Measurements from ENCODE around the gene HNRNPCL4. TPM values are rescaled to one million over a fixed set of nuclear protein-coding genes. Genes with fewer than 3 reads are reported as not detected.
"Not testable (repeated sequence)": the region's sequence is repeated elsewhere in the genome, so short reads cannot be mapped to it uniquely, and the experiment has no call there.

HNRNPCL4 gene
- not detected for polyA plus RNA-seq (2013)

- WGBS (ENCODE audit: insufficient coverage), result no CpG with 5 or more reads among the region's 8 CpGs
- DNase-seq, POLR2A ChIA-PET: not testable (repeated sequence)
Observed at GRCh38 chr1:13165531-13165930, at the start of gene HNRNPCL4. HNRNPCL4 (minus strand) TSS chr1:13165631; CDS start chr1:13165467, 164 bp downstream.

GRCh38 chr1:13208712-13209111 is 43.3 kb upstream of the HNRNPCL4 start:
- CTCF ChIA-PET; H3K9me3 ChIP-seq (ENCODE audit: control extremely low read depth in 1 of 5, control insufficient read depth in 4 of 5, insufficient read depth in 2 of 5, low read depth in 1 of 5, low read length in 4 of 5); H3K27me3 ChIP-seq (replicated peaks in 2 of 5; ENCODE audit: control insufficient read depth in 4 of 5, insufficient read depth in 5 of 5, low read length in 4 of 5); H3K36me3 ChIP-seq (ENCODE audit: control insufficient read depth in 4 of 4, insufficient read depth in 4 of 4, low read length in 3 of 4); H3K27ac ChIP-seq (ENCODE audit: insufficient read depth in 1 of 2, low read depth in 1 of 2, low read length in 2 of 2, poor library complexity in 1 of 2, severe bottlenecking in 2 of 2); H3K4me3 ChIP-seq (ENCODE audit: control insufficient read depth in 1 of 7, extremely low read depth in 1 of 7, insufficient read depth in 4 of 7, low read depth in 2 of 7, low read length in 6 of 7); POLR2A ChIA-PET; H3K4me1 ChIP-seq (ENCODE audit: control extremely low read depth in 1 of 4, control insufficient read depth in 4 of 4, insufficient read depth in 4 of 4, low read length in 3 of 4); DNase-seq: not testable (repeated sequence)
- no CpG with 5 or more reads among the region's 9 CpGs for WGBS (ENCODE audit: insufficient coverage)

More at GRCh38 chr1:13165531-13165930, at the start of gene HNRNPCL4:
- H3K4me3 ChIP-seq (ENCODE audit: control insufficient read depth in 1 of 7, extremely low read depth in 1 of 7, insufficient read depth in 4 of 7, low read depth in 2 of 7, low read length in 6 of 7); CTCF ChIA-PET; H3K27ac ChIP-seq (ENCODE audit: insufficient read depth in 1 of 2, low read depth in 1 of 2, low read length in 2 of 2, poor library complexity in 1 of 2, severe bottlenecking in 2 of 2); H3K4me1 ChIP-seq (ENCODE audit: control extremely low read depth in 1 of 4, control insufficient read depth in 4 of 4, insufficient read depth in 4 of 4, low read length in 3 of 4); H3K9me3 ChIP-seq (ENCODE audit: control extremely low read depth in 1 of 5, control insufficient read depth in 4 of 5, insufficient read depth in 2 of 5, low read depth in 1 of 5, low read length in 4 of 5); H3K36me3 ChIP-seq (ENCODE audit: control insufficient read depth in 4 of 4, insufficient read depth in 4 of 4, low read length in 3 of 4); H3K27me3 ChIP-seq (replicated peaks in 2 of 5; ENCODE audit: control insufficient read depth in 4 of 5, insufficient read depth in 5 of 5, low read length in 4 of 5): not testable (repeated sequence)

- POLR2A ChIA-PET; H3K9me3 ChIP-seq (ENCODE audit: control extremely low read depth in 1 of 5, control insufficient read depth in 4 of 5, insufficient read depth in 2 of 5, low read depth in 1 of 5, low read length in 4 of 5); CTCF ChIA-PET; H3K27ac ChIP-seq (ENCODE audit: insufficient read depth in 1 of 2, low read depth in 1 of 2, low read length in 2 of 2, poor library complexity in 1 of 2, severe bottlenecking in 2 of 2); H3K4me1 ChIP-seq (ENCODE audit: control extremely low read depth in 1 of 4, control insufficient read depth in 4 of 4, insufficient read depth in 4 of 4, low read length in 3 of 4); H3K27me3 ChIP-seq (replicated peaks in 2 of 5; ENCODE audit: control insufficient read depth in 4 of 5, insufficient read depth in 5 of 5, low read length in 4 of 5); H3K4me3 ChIP-seq (ENCODE audit: control insufficient read depth in 1 of 7, extremely low read depth in 1 of 7, insufficient read depth in 4 of 7, low read depth in 2 of 7, low read length in 6 of 7); DNase-seq; H3K36me3 ChIP-seq (ENCODE audit: control insufficient read depth in 4 of 4, insufficient read depth in 4 of 4, low read length in 3 of 4): not testable (repeated sequence)
- no CpG with 5 or more reads among the region's 5 CpGs for WGBS (ENCODE audit: insufficient coverage)
Observed at GRCh38 chr1:13201309-13201708, 35.9 kb upstream of the HNRNPCL4 start, which contains the start of gene PRAMEF13. PRAMEF13 (minus strand) TSS chr1:13201409; CDS start chr1:13199589, 1,820 bp downstream.

- H3K4me1 ChIP-seq (ENCODE audit: control extremely low read depth in 1 of 4, control insufficient read depth in 4 of 4, insufficient read depth in 4 of 4, low read length in 3 of 4); CTCF ChIA-PET; H3K4me3 ChIP-seq (ENCODE audit: control insufficient read depth in 1 of 7, extremely low read depth in 1 of 7, insufficient read depth in 4 of 7, low read depth in 2 of 7, low read length in 6 of 7); H3K27me3 ChIP-seq (replicated peaks in 2 of 5; ENCODE audit: control insufficient read depth in 4 of 5, insufficient read depth in 5 of 5, low read length in 4 of 5); DNase-seq; POLR2A ChIA-PET; H3K36me3 ChIP-seq (ENCODE audit: control insufficient read depth in 4 of 4, insufficient read depth in 4 of 4, low read length in 3 of 4); H3K9me3 ChIP-seq (ENCODE audit: control extremely low read depth in 1 of 5, control insufficient read depth in 4 of 5, insufficient read depth in 2 of 5, low read depth in 1 of 5, low read length in 4 of 5); H3K27ac ChIP-seq (ENCODE audit: insufficient read depth in 1 of 2, low read depth in 1 of 2, low read length in 2 of 2, poor library complexity in 1 of 2, severe bottlenecking in 2 of 2): not testable (repeated sequence)
- WGBS (ENCODE audit: insufficient coverage), result no CpG with 5 or more reads among the region's 2 CpGs
Observed at GRCh38 chr1:13171548-13171947, 6.1 kb upstream of the HNRNPCL4 start, which contains the start of gene PRAMEF9. PRAMEF9 (plus strand) TSS chr1:13171848; CDS start chr1:13175281, 3,433 bp downstream.

- H3K27me3 ChIP-seq (replicated peaks in 2 of 5; ENCODE audit: control insufficient read depth in 4 of 5, insufficient read depth in 5 of 5, low read length in 4 of 5); H3K27ac ChIP-seq (ENCODE audit: insufficient read depth in 1 of 2, low read depth in 1 of 2, low read length in 2 of 2, poor library complexity in 1 of 2, severe bottlenecking in 2 of 2); DNase-seq; POLR2A ChIA-PET; H3K4me3 ChIP-seq (ENCODE audit: control insufficient read depth in 1 of 7, extremely low read depth in 1 of 7, insufficient read depth in 4 of 7, low read depth in 2 of 7, low read length in 6 of 7); CTCF ChIA-PET; H3K9me3 ChIP-seq (ENCODE audit: control extremely low read depth in 1 of 5, control insufficient read depth in 4 of 5, insufficient read depth in 2 of 5, low read depth in 1 of 5, low read length in 4 of 5); H3K4me1 ChIP-seq (ENCODE audit: control extremely low read depth in 1 of 4, control insufficient read depth in 4 of 4, insufficient read depth in 4 of 4, low read length in 3 of 4); H3K36me3 ChIP-seq (ENCODE audit: control insufficient read depth in 4 of 4, insufficient read depth in 4 of 4, low read length in 3 of 4): not testable (repeated sequence)
- WGBS (ENCODE audit: insufficient coverage), result no CpG with 5 or more reads among the region's 5 CpGs
Observed at GRCh38 chr1:13155909-13156308, 9.5 kb downstream of the HNRNPCL4 start, which contains the start of gene PRAMEF26. PRAMEF26 (minus strand) TSS chr1:13156009; CDS start chr1:13153095, 2,914 bp downstream.

- H3K4me3 ChIP-seq (ENCODE audit: control insufficient read depth in 1 of 7, extremely low read depth in 1 of 7, insufficient read depth in 4 of 7, low read depth in 2 of 7, low read length in 6 of 7); POLR2A ChIA-PET; H3K27ac ChIP-seq (ENCODE audit: insufficient read depth in 1 of 2, low read depth in 1 of 2, low read length in 2 of 2, poor library complexity in 1 of 2, severe bottlenecking in 2 of 2); CTCF ChIA-PET; H3K36me3 ChIP-seq (ENCODE audit: control insufficient read depth in 4 of 4, insufficient read depth in 4 of 4, low read length in 3 of 4); DNase-seq; H3K27me3 ChIP-seq (replicated peaks in 2 of 5; ENCODE audit: control insufficient read depth in 4 of 5, insufficient read depth in 5 of 5, low read length in 4 of 5); H3K4me1 ChIP-seq (ENCODE audit: control extremely low read depth in 1 of 4, control insufficient read depth in 4 of 4, insufficient read depth in 4 of 4, low read length in 3 of 4); H3K9me3 ChIP-seq (ENCODE audit: control extremely low read depth in 1 of 5, control insufficient read depth in 4 of 5, insufficient read depth in 2 of 5, low read depth in 1 of 5, low read length in 4 of 5): not testable (repeated sequence)
- WGBS (ENCODE audit: insufficient coverage), result no CpG with 5 or more reads among the region's 6 CpGs
Observed at GRCh38 chr1:13116754-13117153, 48.7 kb downstream of the HNRNPCL4 start, which contains the start of gene HNRNPCL2. HNRNPCL2 (minus strand) TSS chr1:13116854; CDS start chr1:13116400, 454 bp downstream.

Data from common myeloid progenitor, CD34-positive (primary cell).